Measurements from ENCODE around the gene ADAMTSL3.
"Not testable (repeated sequence)": the region's sequence is repeated elsewhere in the genome, so short reads cannot be mapped to it uniquely, and the experiment has no call there.

Gene ADAMTSL3

GRCh38 chr15:83929619-83930018, 275.7 kb downstream of the ADAMTSL3 start:
- peak in 1 of 5 experiments; percentile 13 for DNase-seq

GRCh38 chr15:83930392-83931212, 276.7 kb downstream of the ADAMTSL3 start:
- no peak for DNase-seq

GRCh38 chr15:83935774-83936173, 281.9 kb downstream of the ADAMTSL3 start:
- DNase-seq: no peak

GRCh38 chr15:83940136-83940535, 286.2 kb downstream of the ADAMTSL3 start:
- DNase-seq: no peak

GRCh38 chr15:83943043-83943442, 289.1 kb downstream of the ADAMTSL3 start:
- no peak for DNase-seq

GRCh38 chr15:83943849-83944404, 290.0 kb downstream of the ADAMTSL3 start:
- DNase-seq: no peak

GRCh38 chr15:83947156-83947555, 293.2 kb downstream of the ADAMTSL3 start:
- DNase-seq: no peak

- no peak for DNase-seq
These were observed 300.6 kb downstream of the ADAMTSL3 start for GRCh38 chr15:83954506-83954905.

GRCh38 chr15:83955806-83956265, 301.9 kb downstream of the ADAMTSL3 start:
- DNase-seq: no peak

- DNase-seq: no peak
These were observed 303.0 kb downstream of the ADAMTSL3 start for GRCh38 chr15:83956887-83957286.

GRCh38 chr15:83959477-83959876, 305.6 kb downstream of the ADAMTSL3 start:
- DNase-seq: no peak

GRCh38 chr15:83960192-83960829, 306.4 kb downstream of the ADAMTSL3 start:
- DNase-seq: no peak

GRCh38 chr15:83961311-83961710, 307.4 kb downstream of the ADAMTSL3 start:
- no peak for DNase-seq

GRCh38 chr15:83964967-83965366, 311.0 kb downstream of the ADAMTSL3 start:
- DNase-seq: not testable (repeated sequence)

GRCh38 chr15:83970295-83970890, 316.5 kb downstream of the ADAMTSL3 start:
- no peak for DNase-seq

GRCh38 chr15:83971992-83972391, 318.1 kb downstream of the ADAMTSL3 start:
- no peak for DNase-seq

- peak in 1 of 5 experiments; percentile 10 for DNase-seq
These were observed 319.9 kb downstream of the ADAMTSL3 start for GRCh38 chr15:83973816-83974215.

- no peak for DNase-seq
These were observed 324.1 kb downstream of the ADAMTSL3 start for GRCh38 chr15:83977992-83978391.

GRCh38 chr15:83978588-83978987, 324.7 kb downstream of the ADAMTSL3 start:
- DNase-seq: no peak

- no peak for DNase-seq
These were observed 326.7 kb downstream of the ADAMTSL3 start for GRCh38 chr15:83980637-83981036.

GRCh38 chr15:83982748-83983147, 328.8 kb downstream of the ADAMTSL3 start:
- DNase-seq: no peak

- DNase-seq: peak in 1 of 5 experiments; percentile 18
These were observed 329.9 kb downstream of the ADAMTSL3 start for GRCh38 chr15:83983634-83984458.

All from T-helper 2 cell (primary cell).